ENCODE data around the gene PARD6A.
A peak's percentile ranks its signal among the peaks of the same experiment; 100 is the strongest.

The PARD6A gene

DNA sequence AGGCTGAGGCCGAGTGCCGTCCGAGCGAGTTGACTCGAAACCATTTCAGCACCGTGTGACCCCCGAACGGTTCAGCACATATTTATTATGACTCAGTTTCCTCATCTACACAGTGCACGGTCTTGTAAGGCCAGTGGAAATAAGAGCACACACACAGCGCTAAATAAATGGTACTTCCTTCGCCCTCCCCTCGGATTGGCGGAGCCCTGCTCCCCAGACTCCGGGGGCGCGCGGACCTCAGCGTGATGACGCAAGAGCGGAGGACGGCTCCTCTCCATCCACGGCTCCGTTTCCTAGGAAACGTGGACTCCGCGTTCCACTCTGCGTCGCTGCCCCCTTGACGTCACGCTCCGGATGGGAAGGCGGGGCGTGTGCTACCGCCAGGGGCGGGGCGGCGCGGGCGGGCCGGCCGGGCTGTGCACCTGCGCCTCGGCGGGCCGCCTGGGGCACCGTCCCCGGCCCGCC, at the start of gene PARD6A:
TSS of gene PARD6A (plus strand) at position 397 of the 465 bp plus-strand sequence. CDS start 79 bp downstream, outside the sequence.
- peak; percentile 79 for DNase-seq

DNA sequence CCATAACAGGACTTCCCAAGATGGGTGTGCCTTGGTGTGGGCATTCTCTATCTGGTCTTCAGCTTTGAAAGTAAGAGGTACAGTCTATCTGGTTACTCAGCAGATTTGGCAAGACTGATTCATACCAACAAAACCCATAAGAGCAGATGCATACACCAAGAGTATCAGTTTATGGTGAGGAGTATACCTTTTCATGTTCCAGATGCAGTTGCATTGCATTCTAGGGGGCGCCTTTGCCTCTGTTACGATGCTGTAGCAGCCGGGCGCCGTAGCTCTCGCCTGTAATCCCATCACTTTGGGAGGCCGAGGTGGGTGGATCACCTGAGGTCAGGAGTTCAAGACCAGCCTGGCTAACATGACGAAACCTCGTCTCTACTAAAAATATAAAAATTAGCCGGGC, 47.0 kb upstream of the PARD6A start:
- DNase-seq = no peak

DNA sequence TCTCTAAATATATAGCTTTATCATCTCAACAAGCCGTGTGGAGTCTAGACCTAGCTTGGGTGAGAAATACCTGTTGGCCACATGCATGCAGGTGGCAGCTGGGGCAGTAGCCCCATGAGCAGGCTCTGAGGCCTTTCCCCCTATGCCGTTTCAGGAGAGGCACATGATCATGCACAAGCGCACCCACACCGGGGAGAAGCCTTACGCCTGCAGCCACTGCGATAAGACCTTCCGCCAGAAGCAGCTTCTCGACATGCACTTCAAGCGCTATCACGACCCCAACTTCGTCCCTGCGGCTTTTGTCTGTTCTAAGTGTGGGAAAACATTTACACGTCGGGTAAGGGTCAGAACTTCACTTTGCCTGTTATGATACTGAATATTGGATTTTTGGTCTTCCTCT, 32.5 kb upstream of the PARD6A start:
- no peak for DNase-seq

DNA sequence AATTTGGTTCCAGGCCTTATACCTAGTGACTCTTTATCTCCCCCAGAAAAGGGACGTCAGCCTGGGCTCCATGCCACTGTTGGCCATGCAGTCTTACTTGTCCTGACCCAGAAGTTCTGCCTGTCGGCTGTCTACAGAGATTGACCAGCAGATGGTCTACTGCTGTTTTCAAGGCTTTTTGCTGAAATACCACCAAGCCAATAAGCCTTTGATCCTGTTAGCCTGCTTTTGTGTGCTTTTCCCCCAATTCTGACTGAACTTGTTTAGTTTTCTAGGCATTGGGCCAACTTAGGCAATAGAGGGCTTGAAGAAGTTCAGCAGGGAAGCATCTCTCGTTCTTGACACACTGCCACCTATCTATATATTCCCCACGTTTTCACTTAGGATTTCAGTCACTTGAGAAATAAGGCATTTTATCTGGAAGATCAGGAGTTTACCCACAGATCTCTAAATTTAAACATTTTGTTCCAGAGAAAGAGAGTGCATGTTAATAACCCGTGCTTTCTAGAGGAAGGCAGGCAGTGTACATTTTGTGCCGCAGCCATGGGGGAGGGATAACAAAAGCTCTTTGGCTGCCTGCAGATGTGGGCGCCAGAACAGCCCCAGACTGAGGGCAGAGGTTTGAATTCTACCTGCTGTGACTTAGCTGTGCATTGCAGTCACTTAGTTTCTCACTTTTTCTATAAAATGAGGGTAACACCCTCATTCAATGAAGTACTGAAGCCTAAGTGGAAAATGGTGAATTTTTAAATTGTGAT, 28.2 kb upstream of the PARD6A start:
- no peak for DNase-seq

DNA sequence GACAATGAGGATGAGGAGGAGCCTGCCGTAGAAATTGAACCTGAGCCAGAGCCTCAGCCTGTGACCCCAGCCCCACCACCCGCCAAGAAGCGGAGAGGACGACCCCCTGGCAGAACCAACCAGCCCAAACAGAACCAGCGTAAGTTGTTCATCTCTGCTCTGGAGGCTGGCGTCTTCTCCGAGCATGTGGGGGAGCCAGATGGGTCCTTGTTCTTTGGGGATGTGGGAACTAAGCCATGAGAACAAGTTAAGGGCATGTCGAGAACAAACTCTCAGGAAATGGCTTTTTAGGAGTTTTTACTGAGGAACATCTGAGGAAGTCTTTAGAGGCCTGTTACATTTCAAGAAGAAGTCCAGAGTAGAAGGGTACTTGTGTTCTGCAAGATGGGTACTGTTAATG, 24.0 kb upstream of the PARD6A start:
- no peak for DNase-seq

DNA sequence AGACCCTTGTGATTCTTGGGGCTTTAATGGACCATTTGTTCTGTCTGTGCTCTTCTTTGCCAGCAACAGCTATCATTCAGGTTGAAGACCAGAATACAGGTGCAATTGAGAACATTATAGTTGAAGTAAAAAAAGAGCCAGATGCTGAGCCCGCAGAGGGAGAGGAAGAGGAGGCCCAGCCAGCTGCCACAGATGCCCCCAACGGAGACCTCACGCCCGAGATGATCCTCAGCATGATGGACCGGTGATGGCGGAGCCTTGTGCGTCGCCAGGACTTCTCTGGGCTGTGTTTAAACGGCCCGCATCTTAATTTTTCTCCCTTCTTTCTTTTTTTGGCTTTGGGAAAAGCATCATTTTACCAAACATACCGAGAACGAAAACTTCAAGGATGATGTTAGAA, 23.1 kb upstream of the PARD6A start:
- no peak for DNase-seq

DNA sequence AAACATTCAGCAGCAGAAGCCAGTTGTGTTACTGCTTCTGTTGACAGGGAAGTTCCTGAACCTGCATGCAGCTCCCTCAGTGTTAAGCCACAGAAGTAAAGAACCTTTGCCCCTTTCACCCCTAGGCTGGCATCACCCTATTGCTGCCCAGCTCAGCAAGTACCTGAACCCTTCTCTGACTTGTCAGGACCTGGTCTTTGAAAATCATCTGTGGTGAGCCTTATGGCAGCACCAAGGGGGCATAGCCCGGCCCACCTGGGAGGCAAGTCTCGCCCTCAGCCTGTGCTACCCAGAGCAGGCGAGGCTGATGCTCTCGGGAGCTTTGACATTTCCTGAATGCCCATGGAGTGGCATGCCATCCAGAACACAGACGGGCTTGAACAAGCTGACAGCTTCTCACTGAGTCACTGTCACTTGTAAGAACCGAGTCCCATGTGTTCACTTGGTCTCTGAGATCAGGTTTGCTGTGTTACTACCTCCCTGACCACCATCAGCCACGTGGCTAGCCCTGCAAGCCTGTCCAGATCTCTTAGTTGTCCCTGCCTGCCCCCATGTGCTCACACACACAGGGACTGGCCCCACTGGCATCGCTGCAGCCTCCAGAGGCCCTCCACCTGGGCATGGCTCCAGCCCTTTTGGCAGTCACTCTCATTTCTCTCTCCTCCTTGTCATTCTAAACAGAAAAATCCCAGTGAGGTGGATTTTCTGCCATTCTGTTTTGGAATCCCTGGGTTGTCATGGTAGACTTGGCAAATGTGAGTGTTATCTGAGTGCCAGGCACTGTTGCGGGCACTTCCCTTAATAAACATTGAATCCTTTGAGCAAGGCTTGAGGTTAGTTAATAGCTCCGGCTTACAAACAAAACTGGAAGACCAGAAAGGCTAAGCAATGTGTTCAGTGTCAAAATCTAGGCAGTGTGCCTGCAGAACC, 18.7 kb upstream of the PARD6A start:
- DNase-seq = no peak

DNA sequence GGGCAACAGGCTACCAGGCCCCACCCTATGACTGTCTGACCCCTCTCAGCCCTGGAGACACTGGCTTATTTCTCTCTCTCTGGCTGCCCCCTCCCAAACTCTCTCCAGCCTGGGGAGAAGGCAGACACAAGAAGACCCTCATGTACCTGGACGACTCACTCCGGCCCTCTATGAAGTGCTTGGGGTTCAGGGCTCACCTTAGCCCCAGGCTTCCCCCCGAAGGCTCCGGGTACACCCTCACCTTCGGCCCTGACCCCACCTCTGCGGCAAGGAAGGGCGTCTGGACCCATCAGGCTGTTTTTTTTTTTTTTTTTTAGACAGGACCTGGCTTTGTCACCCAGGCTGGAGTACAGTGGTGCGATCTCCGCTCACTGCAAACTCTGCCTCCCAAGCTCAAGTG, 16.7 kb upstream of the PARD6A start:
- DNase-seq = no peak

DNA sequence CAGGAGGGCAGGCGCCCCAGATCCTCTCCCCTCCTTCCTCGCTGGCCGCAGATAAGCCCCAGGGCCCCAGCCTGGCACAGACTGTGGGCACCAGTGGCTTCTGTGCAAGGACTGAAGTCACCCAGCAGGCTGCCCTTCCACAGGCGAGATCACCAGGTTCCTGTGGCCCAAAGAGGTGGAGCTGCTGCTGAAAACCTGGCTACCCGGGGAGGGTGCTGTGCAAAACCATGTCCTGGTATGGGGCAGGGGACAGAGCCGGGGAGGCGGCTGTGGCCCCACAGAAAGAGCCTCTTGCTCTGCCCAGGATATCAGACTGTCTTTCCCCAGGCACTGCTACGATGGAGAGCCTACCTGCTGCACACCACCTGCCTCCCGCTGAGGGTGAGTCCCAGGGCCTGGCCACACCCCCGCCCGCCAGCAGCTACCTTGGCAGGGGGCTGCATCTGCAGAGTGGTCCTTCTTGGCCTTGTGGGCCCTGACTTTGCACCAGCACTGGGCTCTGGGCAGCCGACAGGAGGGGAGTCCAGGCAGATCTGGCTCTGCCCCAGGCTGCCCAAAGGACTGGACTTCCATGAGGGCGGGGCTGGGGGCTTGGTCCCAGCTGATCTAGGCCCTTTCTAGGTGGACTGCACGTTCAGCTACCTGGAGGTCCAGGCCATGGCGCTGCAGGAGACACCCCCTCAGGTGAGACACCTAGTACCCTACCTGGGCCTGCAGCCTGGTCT, 15.2 kb upstream of the PARD6A start:
- DNase-seq = no peak

DNA sequence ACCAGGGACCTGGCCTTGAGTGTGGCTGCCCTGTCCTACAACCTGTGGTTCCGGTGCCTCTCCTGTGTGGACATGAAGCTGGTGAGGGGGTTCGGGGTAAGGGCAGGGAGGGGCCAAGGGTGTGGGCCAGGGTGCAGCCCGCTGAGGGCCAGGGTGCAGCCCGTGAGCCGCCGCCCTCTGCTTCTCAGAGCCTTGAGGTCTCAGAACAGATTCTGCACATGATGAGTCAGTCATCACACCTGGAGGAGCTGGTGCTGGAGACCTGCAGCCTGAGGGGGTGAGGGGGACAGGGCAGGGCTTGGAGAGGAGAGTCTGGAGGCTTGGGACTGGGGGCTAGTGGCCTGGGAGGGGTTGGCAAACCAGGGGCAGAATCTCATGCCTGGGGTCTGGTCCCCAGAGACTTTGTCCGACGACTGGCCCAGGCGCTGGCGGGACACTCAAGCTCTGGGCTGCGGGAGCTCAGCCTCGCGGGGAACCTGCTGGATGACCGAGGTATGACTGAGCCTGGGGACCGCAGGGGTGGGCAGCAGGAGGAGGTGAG, 13.6 kb upstream of the PARD6A start:
- DNase-seq = no peak

DNA sequence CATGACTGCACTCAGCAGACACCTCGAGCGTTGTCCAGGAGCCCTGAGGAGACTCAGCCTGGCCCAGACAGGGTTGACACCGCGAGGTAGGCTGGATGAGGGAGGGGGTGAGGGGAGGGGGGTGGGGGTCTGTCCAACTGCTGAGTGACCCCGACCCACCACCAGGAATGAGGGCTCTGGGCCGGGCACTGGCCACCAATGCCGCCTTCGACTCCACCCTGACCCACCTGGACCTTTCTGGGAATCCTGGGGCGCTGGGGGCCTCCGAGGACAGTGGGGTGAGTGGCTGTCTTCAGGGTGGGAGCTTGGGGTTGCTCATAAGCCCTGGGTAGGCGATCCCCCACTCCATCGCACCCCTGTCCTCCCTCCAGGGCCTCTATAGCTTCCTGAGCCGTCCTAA, 13.1 kb upstream of the PARD6A start:
- no peak for DNase-seq

DNA sequence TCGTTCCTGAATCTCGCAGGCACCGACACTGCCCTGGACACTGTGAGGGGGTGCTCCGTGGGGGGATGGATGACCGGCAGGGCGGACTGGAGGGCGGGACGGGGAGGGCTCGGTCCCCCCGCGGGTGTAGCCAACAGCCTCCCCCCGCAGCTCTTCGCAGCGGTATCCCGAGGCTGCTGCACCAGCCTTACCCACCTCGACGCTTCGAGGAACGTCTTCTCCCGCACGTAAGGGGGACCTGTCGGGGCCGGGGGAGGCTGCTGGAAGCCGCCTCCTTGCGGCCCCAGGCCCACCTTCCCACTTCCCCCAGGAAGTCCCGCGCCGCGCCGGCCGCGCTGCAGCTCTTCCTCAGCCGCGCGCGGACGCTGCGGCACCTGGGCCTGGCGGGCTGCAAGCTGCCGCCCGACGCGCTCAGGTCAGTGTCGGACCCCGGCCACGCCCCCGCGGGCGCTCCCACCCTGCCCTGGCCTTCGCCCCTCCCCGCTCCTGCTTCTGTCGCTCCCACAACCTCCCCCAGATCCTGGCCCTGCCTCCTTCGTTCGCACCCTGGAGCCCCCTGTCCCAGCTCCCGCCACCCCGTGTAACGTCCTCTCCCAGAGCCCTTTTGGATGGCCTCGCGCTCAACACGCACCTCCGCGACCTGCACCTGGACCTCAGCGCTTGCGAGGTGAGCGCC, 12.5 kb upstream of the PARD6A start:
- no peak for DNase-seq

- no peak for DNase-seq
Observed at GRCh38 chr16:67648764-67649407, 11.9 kb upstream of the PARD6A start.

DNA sequence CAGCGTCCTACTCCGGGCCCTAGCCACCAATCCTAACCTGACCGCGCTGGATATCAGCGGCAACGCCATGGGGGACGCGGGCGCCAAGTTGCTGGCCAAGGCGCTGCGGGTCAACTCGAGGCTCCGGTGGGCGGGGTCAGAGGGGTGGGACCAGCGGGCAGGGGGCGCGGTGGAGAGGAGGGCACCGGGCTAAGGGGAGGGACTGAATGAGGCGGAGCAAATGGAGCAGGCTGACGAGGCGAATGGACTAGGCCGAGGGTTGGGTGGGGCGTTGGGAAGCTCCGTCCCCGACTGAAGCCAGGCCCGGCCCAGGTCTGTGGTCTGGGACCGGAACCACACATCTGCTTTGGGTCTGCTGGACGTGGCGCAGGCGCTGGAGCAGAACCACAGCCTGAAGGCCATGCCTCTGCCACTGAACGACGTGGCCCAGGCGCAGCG, 11.2 kb upstream of the PARD6A start:
- no peak for DNase-seq

- DNase-seq = no peak
Observed at GRCh38 chr16:67650023-67650422, 10.7 kb upstream of the PARD6A start.

DNA sequence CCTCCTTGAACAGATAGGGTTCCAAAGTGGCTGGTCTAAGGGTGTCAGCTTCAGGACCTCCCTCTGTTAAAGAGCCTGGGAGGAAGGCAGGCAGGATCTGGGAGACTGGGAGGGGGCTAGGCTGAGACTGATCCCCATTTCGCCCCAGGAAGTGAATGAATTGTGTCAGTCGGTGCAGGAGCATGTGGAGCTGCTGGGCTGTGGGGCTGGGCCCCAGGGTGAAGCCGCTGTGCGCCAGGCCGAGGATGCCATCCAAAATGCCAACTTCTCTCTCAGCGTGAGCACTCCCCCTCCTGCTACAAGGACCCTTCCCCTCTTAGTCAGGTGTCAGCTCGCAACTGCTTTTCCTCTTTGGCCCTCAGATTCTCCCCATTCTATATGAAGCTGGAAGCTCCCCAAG, 9.7 kb upstream of the PARD6A start:
- no peak for DNase-seq

DNA sequence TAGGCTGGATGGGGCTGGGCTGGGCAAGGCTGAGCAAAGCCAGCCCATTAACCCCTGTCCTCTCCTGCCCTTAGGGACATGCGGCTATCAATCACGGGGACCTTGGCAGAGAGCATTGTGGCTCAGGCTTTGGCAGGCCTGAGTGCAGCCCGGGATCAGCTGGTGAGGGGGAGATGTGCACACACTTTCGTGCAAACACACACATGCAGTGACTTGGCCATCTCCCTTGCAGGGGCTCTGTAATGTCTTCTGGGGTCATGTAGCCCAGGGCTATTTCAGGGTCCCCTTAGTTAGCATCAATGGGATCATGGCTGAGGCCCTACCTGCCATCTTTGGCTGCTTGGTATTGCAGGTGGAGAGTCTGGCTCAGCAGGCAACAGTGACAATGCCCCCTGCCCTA, 8.9 kb upstream of the PARD6A start:
- DNase-seq = no peak

DNA sequence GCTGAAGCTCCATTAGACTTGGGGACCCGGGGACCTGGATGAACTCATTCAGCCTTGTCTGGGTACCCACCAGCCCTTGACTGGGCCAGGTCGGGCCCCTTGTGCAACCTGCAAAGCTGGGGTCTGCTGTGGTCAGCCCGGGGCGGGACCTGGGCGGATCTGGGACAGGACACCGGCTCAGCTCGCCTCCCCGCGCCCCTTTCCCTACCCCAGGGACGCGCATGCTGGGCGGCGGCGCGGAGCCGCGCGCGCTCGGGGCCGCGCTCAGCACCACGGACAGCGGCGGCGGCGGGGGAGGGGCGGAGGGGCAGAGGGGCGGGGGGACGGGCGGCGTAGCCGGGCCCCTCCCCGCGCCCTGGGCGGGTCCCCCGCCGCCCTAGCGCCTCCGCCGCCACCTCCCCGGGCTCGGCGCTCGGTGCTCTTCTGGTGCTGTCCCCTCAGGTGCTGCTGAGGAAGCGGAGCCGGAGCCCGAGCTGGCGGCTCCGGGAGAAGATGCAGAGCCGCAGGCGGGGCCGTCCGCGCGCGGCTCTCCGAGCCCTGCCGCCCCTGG, 8.1 kb upstream of the PARD6A start:
- DNase-seq = no peak

DNA sequence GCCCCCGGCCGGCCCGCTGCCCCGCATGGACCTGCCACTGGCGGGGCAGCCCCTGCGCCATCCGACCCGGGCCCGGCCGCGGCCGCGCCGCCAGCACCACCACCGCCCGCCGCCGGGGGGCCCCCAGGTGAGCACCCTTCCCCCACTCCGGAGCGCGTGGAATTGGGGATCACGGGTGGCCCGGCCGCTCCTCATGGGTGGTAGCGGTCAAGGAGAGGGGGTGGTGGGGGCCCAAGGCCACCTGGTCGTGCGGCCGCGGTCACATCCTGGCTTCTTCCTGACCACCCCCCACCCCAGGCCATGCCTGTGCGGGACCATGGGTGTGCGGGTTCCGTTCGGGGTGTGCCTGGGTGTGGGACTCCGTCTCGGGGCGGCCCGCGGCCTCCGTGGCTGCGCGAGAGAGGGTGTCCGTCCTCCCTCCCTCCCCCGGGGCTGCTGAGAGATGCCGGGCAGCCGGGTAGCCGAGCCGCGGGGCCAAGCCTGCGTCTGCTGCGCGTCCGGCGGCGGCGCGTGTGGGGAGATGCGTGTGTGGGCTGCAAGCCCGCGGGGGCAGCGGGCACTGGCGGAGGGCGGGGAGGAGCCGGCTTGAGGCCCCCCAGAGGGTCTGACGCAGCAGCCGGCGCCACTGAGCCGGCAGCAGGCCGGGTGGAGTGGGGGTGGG, 7.5 kb upstream of the PARD6A start:
- no peak for DNase-seq

DNA sequence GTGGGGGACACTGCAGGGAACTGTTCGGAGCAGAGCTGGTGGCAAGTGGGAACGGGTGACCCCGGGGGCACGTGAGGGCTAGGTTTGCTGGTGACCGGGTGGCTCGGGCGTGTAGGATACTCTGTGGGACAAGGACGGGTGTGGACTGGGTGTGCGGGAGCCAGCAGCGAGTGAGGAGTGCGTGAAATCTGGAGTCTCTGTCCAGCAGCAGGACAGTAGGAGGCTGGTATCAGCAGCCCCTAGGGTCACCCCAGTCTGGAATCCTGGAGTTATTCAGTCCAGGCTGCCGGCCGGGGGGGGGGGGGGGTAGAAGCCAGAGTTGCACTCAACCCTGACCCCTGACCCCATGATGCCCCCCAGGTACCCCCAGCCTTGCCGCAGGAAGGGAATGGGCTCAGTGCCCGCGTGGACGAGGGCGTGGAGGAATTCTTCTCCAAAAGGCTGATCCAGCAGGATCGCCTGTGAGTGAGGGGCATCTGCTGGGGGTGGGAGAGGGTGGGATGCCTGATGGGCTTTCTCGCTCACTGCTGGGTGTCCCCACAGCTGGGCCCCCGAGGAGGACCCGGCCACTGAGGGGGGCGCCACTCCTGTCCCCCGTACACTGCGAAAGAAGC, 6.9 kb upstream of the PARD6A start:
- no peak for DNase-seq

All from NCI-H524 treated with DMSO at 0.1 percent for 48 hours (cell line).